Measurements from ENCODE around the gene PABPN1L.
"Not testable (repeated sequence)": the region's sequence is repeated elsewhere in the genome, so short reads cannot be mapped to it uniquely, and the experiment has no call there.

The PABPN1L gene

DNA sequence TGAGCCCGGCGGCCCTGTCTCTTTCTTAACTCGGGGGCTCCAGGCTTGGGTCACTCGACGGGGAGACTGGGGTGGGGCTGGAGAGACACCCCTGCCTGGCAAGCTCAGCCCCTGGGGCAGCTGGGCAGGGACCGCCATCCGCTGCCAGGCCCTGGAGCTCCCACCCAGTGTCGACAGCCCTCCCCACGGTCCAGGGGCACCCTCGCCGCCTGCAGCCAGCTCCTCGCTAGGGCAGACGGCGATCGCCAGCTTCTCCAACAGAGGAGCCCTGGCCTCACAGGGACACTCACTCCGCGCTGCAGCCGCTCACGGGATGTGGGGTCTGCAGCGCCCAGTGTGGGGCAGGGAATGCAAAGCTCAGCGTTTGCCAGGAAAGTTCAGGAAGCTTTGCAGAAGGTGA, 38.7 kb downstream of the PABPN1L start:
- DNase-seq (ENCODE audit: low spot score), result no peak

DNA sequence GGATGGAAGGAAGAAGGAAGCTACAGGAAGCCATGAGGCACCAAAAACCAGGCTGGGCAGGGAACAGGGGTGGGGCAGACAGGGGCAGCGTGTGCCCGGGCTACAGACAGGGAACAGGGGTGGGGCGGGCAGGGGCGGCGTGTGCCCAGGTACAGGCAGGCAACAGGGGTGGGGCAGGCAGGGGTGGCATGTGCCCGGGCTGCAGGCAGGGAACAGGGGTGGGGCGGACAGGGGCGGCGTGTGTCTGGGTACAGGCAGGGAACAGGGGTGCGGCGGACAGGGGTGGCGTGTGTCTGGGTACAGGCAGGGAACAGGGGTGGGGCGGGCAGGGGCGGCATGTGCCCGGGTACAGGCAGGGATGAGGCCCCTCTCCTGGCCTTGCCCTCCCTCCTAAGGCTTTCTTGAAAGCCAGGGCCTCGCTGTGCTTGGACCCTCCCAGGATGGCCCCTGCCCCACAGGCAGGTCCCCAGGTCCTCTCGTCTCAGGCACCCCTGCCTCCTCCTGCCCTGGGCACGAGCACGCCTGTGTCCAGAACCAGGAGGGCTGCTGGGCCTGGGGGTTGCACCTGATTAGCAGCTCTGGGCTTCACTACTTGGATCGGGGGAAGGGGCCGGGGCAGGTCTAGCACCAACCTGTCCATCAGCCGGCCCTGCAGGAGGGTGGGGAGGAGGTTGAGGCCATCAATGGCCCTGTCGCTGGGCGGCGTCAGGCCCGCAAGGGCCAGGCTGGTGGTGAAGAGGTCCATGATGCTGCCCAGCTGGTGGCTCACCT, 40.2 kb downstream of the PABPN1L start:
- no peak for DNase-seq (ENCODE audit: low spot score)

DNA sequence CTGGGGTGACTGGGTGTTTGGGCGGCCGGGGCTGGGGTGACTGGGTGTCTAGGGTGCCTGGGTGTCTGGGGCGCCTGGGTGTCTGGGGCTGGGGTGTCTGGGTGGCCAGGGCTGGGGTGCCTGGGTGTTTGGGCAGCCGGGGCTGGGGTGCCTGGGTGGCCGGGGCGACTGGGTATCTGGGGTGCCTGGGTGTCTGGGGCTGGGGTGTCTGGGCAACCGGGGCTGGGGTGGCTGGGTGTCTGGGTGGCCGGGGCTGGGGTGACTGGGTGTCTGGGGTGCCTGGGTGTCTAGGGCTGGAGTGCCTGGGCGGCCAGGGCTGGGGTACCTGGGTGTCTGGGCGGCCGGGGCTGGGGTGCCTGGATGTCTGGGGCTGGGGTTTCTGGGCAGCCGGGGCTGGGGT, 41.3 kb downstream of the PABPN1L start:
- DNase-seq (ENCODE audit: low spot score), result no peak

DNA sequence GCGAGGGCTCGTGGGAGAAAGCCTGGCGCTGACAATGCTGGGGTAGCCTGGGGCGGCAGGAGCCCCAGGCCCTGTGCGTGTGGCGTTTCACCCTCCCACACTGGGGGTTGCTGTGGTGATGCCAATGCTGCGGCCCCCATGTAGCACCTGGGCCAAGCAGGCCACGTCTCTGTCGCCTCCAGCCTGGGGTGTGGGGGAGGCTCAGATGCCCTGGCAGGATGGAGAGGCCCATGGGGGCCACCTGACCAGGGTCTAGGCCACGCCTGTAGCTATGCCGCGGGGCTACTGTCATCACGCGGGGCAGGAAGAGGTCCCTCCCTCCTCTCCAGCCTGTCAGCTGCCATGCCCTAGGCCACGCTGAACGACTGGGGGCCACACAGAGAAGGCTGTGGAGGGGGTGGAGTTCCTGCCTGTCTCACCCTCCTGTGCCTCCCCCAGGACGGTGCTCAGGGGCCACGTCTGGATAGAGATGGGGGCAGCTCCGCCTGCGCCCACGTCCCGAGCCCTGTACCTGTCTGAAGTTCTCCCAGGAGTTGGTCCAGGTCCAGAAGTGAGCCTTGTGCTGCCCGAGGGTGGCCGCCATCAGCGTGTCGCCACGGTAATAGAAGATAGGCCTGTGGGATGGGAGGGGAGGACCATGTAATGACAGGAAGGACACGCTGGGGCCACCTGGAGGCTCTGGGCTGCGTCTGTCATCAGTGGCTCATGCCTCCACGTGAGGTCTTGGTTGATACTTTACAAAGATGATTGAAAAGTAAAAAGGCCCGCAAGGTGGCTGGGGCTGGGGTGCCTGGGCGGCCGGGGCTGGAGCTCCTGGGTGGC, 42.0 kb downstream of the PABPN1L start:
- DNase-seq (ENCODE audit: low spot score), result no peak

DNA sequence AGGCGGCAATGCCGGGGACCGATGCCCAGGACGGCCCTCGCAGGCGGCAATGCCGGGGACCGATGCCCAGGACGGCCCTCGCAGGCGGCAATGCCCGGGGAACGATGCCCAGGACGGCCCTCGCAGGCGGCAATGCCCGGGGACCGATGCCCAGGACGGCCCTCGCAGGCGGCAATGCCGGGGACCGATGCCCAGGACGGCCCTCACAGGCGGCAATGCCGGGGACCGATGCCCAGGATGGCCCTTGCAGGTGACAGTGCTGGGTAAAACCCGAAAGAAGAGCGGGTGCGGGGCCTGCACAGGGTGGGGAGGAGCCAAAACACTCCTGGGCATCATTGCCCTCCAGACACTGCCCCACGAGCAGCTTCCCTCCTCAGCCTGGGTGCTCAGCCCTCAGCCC, 42.8 kb downstream of the PABPN1L start:
- DNase-seq (ENCODE audit: low spot score), result not testable (repeated sequence)

DNA sequence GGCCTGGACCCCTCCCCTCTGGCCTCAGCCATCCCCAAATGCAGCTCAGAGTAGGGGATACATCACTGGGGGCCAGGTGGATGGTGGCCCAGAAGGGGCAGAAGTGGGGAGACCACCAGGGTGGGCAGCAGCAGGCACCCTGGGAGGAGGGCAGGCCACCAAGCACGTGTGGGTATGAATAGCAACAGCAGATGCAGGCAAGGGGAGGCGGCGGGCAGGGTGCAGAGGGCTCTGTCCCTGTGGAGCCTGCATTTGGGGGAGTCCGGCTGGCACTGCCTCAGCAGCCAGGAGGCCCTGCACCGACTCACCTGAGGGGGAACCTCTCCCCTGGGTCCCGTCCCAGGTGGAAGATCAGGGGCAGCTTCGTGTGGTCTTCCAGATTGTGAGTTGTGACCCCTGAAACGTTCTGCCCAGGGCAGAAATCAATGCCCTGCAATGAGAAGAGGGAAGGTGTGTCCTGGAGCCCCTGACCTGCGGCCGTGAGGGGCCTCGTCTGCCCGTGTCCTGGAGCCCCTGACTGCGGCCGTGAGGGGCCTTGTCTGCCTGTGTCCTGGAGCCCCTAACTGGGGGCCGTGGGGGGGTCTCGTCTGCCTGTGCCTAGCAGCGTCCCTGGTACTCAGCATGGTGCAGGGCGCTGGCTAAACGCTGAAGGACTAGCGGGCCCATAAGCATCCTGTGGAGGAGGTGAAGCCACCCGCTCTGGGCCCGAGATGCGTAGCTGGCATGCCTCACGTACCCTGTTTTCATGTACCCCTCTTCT, 44.0 kb downstream of the PABPN1L start:
- DNase-seq (ENCODE audit: low spot score), result no peak

DNA sequence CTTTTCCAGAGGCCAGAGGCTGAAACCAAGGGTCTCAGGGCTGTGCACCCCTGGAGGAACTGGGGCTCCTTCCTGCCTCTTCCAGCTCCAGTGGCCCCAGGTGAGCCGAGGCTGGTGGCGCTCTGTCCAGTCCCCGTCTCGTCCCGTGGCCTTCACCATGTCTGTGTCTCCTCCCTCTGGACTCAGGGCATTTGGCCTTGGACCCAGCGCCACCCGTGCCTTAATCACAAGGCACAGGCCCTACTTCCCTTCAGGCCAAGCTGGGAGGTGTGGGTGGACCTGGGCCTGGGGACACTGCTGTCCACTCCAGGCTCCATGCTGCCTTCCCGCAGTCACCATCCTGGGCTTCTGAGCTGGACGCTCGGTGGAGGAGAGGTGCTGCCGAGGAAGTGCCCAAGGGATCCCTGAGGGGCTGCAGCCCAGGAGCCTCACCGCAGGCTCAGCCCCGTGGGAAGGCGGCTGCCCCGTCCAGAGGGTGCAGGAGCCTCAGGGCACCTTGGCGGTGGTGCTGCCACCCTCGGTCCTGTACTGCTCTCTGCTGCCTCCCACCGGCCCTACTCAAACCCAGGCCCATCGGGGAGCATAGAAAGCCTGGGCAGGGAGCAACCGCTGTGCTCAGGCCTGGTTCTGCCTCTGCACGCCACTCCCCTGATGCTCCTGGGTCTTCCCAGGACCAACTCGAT, 45.2 kb downstream of the PABPN1L start:
- no peak for DNase-seq (ENCODE audit: low spot score)

DNA sequence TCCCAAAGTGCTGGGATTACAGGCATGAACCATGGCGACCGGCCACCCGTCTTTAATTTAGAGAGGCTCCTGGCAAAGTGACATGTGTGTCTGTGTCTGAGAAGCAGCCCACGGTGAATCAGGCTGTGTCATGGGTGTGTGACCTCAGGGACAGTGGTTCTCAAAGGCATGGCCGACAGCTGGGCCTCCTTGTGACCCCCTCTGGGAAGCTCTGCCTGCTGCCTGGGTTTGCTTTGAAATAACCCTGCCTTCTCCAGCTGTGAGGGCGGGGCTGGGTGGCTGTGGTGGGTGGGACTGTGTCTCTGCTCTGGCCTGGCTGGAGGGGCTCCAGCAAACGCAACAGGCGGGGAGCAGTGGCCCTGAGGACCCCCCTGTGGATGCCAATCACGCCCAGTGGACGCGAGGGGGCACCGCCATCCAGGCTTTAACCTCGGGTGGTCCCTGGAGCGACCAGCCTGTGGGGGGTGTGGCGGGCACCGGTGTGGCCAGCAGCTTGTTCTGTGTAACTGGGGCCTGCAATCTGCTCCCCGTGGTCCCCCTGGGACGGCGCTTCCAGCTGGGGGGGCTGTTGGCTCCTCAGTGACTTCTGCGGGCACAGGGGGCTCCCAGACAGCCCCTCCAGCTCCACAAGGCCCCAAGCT, 46.0 kb downstream of the PABPN1L start:
- no peak for DNase-seq (ENCODE audit: low spot score)

DNA sequence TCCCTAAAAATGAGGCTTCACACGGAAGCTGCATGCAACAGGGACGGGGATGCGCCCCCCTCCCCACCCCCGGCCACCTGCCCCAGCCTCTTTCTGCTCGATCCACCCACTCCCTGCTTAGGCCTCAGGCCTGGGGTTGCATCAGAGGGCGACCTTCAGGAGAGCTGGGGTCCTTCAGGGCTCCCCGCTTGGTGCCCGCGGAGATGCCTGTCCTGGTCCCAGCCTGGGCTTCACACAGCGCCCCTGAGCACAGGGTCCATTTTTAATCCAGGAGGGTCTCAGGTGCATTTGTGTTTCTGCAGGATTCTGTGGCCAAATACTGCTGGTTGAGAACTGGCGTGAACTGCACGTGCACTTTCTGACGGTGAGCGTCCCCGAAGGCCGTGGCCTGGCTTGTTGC, 47.3 kb downstream of the PABPN1L start:
- no peak for DNase-seq (ENCODE audit: low spot score)

DNA sequence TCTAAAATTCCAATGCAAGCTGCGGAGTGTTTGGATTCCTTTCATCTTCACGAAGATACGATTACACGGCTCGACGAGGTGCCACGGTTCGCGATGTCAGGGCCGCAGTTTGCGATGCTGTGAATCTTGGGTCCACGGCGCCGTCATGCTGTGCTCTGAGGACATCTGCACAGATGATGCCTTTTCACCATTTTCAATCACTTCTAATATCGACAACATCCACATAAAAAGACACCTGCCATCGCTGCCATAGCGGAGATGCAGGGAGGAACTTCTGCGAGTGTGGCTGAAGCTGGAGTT, 47.9 kb downstream of the PABPN1L start:
- no peak for DNase-seq (ENCODE audit: low spot score)

DNA sequence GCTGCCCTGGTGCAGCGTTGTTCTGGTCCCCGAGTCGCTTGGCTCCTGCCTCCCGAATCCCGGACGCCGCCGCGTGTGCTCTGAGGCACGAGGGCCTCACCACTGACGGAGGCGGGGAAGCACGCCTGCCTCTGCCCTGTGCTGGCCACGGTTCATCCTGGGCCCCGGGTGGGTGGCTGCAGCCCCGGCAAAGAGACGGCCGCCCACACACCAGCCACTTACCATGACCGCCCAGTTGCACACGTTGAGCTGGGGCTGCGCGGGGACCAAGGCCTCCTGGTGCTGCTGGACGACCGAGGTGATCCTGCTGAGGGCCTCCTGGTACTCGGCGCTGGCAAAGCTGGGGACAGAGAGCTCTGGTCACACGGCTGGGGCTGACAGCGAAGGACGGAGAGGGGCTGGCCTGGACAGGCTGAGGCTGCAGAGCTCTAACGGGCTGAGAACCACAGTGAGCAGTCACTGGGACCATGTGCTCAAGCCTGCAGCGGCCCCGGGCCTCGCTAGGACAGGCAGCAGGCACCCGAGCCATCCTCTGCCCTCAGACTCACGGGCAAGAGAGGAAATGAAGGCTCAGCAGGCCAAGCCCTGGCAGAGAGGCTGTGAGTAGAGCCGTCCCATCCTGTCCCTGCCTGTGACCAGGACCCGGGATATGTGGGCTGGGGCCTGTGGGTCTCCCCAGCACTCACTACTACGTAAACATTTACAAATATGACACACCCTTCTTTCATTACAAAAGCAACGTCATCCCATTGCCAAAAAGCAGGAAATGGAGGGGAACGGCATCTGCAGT, 48.5 kb downstream of the PABPN1L start:
- DNase-seq (ENCODE audit: low spot score), result no peak

DNA sequence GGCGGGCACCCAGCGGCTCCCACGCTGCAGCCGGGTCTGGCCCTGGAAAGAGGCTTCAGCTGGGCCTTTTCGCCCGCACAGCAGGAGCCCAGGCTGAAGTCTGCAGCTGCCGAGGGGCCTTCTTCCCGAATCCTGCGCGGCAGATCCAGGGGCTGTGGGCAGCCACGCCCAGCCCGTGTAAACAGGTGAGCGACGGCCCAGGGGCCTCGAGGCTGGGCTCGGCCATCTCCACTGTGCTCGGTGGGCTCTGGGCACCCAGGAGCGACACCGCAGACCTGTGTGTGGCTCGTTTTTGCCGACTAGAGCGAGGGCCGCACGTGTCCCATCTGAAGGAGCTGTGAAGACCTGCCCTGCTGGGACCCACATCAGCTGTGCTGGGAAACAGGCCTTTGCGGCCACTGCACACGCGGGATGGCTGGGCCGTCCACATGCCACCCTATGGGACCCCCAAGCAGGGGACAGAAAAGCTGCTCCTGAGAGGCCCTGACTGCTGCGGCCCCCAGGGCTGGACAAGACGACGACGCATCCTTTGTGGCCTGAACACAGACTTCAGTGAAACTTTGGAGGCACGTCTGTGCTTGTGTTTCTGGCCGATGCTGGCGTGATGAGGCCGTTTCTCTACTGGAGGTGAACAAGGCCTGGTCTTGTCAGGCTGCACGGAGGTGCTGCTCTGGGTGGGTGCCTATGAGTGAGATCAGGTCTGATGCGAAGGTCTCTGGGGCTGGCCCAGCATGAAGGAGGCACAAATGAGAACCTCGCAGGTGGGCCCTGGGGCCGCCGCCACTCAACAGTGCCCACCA, 49.5 kb downstream of the PABPN1L start:
- no peak for DNase-seq (ENCODE audit: low spot score)

DNA sequence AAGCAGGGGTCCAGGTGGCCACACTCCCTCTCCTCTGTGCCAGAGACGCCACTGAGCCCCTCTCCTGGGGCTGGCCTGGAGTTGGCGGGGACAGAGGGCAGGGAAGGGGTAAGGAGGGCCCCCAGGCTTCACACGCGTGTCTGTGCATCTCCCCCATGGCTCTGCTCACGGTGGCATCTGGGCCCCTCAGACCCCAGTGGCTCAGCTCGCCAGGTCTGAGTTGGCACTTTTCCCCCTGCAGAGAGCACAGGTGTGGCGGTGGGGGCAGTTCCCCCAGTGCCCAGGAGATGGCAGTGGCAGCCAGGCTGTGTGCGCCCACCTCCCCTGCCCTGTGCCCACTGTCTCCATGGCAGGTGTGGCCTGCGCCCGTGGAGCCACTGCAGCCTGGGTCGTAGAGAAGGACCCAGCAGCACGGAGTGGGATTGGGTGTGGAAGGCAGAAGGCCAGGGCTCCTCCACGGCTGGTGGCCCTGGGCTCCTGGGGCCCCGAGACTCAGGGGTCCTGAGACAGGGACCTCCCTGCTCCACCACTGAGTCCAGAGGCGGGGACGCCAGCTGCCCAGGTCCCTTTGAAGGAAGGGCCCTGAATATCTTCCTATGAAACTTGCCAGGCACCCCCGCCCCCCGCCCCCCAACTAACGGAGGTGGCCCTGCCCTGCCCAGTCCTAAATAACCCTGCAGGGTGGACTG, 50.4 kb downstream of the PABPN1L start:
- DNase-seq (ENCODE audit: low spot score), result no peak

DNA sequence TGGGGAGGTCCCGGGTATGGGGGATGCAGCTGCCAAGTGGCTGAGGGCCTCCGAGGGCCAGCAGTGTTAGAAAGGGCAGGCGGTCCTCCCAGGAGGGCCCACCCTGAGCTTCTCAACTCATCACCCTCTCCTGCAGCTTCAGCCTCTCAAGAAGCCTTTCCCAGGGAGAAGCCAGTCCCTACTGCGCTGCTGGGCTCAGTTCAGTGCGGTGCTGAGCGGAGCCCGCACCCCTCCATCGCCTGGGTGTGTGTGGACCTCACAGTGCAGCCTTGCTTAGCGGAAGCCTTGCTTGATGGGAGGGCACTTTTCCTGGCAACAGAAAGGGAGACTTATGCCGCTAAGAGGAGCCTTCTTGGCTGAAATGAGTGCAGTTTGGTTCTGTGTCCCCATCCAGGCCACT, 51.2 kb downstream of the PABPN1L start:
- no peak for DNase-seq (ENCODE audit: low spot score)

DNA sequence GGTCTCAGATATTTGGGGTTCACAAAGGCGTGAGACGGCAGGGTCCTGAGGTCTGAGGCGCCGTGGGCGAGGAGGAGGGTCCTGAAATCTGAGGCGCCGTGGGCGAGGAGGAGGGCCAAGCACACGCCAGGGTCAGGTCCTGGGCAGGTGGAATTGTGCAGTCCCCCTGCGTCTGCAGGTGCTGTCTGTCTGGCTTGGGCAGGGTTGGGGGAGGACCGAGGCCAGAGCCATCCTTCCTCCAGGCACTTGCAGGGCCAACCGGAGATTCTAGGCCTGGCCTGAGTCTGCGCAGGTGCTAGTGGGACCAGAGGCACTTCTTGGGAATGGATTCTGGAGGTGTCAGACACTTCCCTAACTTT, 52.3 kb downstream of the PABPN1L start:
- no peak for DNase-seq (ENCODE audit: low spot score)
